Endometrium (tissue), 2 donors: Measurements from ENCODE around the gene DNAH3.
"Not testable (repeated sequence)": the region's sequence is repeated elsewhere in the genome, so short reads cannot be mapped to it uniquely, and the experiment has no call there.

Source experiments
- FAIRE-seq: peaks from 2 replicates; lab custom pipeline; 2012; peaks lifted over from hg19 to GRCh38; lab: Jason Lieb, UNC
- donor health status: control.
- donor health status: control.

Gene DNAH3, protein sequence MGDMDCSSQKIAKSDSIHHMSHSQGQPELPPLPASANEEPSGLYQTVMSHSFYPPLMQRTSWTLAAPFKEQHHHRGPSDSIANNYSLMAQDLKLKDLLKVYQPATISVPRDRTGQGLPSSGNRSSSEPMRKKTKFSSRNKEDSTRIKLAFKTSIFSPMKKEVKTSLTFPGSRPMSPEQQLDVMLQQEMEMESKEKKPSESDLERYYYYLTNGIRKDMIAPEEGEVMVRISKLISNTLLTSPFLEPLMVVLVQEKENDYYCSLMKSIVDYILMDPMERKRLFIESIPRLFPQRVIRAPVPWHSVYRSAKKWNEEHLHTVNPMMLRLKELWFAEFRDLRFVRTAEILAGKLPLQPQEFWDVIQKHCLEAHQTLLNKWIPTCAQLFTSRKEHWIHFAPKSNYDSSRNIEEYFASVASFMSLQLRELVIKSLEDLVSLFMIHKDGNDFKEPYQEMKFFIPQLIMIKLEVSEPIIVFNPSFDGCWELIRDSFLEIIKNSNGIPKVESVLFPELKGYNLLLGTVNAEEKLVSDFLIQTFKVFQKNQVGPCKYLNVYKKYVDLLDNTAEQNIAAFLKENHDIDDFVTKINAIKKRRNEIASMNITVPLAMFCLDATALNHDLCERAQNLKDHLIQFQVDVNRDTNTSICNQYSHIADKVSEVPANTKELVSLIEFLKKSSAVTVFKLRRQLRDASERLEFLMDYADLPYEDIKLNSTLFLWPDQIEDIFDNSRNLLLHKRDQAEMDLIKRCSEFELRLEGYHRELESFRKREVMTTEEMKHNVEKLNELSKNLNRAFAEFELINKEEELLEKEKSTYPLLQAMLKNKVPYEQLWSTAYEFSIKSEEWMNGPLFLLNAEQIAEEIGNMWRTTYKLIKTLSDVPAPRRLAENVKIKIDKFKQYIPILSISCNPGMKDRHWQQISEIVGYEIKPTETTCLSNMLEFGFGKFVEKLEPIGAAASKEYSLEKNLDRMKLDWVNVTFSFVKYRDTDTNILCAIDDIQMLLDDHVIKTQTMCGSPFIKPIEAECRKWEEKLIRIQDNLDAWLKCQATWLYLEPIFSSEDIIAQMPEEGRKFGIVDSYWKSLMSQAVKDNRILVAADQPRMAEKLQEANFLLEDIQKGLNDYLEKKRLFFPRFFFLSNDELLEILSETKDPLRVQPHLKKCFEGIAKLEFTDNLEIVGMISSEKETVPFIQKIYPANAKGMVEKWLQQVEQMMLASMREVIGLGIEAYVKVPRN (N-terminal part only)

DNA sequence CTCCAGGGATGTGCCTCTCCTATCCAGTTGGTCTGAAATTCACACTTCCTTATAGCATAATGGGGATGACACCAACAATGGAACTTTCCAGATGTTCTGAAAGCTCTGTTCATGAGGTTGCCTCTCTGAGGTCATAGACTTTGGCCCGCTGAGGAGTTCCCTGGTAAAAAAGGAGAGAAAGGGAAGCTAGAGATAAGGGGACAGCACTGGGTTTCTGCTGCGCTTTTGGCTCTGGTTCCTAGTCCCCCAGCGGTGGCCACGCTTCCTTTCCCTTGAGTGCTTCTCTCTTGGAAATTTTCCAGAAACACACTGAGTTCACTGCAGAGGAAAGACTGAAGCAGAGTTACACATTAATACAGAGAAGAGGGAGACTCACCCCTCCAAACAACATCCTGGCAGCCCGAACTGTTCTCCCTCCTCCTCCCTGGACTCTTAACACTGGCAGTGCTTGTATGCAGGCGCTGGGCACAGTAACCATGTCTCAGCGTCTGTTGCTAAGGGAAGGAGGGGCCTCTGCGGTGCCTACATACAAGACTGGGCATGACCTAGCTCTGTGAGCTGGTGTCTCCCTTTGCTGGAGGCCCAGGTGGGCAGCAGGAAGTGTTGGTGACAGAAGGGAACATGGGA, at the start of gene DNAH3:
TSS of gene DNAH3 (minus strand) at position 472 of the 627 bp plus-strand sequence. CDS start 527 bp downstream, outside the sequence.
- FAIRE-seq: no peak

DNA sequence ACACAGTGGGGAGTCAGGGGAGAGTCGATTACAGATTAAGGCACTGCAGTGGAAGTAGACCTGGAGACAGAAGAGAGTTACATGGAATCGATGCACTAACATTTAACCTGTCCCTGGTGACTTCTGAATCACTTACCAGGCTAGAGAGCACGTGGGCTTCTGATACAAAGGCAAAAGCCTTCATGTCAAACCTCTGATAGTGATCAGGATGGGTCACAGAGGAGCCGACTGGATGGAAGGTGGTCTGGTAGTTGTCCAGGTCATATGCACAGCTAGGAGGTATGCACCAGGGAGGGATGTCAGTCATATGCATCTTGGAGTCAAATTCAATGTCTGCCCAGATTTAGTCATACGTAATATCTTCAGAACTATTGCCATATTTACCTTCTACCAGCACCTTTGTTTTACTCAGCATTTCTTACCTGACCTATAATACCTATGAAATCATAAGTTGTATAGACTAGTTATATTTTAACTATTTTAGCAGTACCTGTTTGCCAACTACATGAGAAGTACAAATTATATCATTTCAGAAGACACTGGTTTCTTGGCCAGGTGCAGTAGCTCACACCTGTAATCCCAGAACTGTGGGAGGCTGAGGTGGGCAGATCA, 49.1 kb upstream of the DNAH3 start:
- no peak for FAIRE-seq

DNA sequence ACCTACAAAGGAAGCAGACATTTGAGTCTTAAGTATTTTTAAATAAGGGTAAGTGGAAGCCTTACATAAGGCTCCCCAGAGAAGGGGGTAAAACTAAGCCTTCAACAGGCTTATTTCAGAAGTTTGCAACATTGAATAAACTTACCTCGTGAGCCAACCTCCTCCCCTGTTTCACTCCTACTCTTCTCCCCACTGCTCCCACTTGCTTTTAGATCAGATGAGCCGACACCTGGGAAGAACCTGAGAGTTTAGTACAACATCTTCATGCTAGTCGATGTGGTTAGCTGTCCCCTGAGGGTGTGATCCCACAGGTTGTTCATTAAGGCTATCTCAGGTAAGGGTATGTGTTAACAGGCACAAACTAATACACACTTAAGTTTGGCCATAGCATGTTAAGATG, 47.0 kb upstream of the DNAH3 start:
- FAIRE-seq: no peak

DNA sequence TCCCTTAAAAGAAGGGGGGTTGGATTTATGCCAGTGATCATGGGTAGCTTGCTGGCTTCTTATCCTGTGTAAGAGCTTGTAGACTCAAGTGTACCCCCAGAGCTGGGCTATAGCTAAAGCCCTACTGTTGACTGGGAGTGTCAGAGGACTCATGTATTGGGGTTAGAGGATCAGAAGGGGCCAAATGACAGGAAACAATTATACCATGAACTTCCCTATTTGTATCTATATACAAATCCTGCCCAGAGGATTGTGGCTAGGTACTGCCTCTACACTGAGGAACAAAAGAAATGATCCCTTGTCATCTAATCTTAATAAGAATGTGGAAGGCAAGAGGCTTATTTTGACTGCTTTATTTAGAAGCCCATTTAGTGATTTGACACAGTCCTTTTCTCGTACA, 46.5 kb upstream of the DNAH3 start:
- FAIRE-seq: no peak

DNA sequence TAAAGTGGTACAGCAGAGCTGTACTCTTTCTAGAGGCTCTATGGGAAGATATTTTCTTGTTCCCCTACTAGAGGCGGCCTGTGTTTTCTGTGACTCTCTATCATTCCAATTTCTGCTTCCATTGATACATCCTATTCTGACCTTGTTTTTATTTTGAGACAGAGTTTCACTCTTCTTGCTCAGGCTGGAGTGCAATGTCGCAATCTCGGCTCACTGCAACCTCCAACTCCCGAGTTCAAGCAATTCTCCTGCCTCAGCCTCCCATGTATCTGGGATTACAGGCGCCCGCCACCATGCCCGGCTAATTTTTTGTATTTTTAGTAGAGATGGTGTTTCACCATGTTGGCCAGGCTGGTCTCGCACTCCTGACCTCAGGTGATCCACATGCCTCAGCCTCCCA, 44.7 kb upstream of the DNAH3 start:
- FAIRE-seq: not testable (repeated sequence)

DNA sequence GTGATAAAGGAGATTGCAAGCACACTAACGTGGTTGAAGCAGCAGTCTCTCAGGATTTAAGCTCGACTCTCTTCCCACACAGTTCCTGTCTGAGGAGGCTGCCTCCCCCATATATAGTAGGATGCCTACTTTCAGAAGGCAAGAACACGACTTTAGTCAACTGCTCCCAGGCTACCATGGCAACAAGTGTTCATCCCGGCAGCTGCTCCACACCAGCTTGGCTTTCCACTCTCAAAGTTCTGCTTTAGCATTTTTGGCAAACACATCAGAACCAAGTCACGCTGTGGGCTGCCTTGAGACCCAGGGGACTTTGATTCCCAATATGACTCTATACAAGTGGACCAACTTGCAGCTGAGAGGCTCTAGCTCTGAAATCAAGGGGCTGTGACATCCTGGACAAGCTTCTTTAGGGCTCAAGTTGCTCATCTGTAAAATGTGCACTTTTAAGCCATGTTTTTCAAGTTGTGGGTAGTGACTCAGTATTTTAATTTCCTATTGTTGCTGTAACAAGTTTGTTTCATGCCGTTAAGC, 44.2 kb upstream of the DNAH3 start:
- FAIRE-seq: no peak

DNA sequence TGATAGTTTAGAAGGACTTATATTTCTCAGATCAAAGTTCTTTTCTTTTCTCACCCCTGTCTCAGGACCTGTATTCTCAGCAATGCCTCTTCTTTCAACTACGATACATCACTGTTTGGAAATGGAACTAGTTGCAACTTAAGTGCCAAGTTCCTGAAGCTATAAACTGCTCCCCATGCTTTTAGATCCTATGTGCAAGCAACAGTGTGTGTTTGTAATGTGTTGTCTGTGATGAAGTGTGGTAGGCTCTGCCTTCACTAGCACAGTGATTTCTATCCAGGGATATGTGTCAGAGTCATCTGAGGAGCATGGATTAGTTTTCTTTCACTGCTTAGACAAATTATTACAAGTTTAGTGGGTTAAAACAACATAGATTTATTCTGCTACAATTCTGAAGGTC, 42.3 kb upstream of the DNAH3 start:
- FAIRE-seq: no peak

DNA sequence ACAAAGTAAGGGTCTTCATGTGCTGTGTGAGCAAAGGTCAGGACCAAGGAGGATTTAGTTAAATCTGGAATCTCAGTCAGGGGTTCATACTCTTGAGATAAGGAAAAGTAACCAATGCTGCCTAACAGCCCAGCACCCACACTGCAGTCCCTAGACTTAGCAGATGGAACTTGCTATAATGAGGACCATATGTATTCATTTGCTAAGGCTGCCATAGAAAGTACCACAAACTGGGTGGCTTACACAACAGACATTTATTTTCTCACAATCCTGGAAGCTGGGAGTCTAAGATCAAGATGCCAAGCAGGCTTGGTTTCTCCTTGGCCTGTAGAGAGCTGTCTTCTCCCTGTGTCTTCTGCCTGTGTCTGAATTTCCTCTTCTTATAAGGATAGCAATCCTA, 40.0 kb upstream of the DNAH3 start:
- no peak for FAIRE-seq

DNA sequence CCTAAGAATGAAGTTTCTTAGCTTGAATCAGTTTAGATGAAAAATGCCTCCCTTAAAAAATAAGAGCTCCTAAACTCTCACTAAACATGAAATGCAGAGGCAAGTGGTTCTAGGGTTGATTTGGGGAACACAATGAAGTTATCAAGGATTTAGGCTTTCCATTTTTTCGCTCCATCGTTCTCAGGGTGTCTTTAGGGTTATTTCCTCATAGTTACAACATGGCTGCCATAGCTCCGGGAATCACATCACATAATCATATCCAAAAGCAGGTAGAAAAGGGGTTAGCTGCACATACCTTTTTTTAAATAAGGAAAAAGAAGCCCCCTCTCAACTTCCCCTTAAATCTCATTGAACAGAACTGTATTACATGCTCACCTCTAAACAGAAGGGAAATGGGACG, 39.4 kb upstream of the DNAH3 start:
- FAIRE-seq: no peak

DNA sequence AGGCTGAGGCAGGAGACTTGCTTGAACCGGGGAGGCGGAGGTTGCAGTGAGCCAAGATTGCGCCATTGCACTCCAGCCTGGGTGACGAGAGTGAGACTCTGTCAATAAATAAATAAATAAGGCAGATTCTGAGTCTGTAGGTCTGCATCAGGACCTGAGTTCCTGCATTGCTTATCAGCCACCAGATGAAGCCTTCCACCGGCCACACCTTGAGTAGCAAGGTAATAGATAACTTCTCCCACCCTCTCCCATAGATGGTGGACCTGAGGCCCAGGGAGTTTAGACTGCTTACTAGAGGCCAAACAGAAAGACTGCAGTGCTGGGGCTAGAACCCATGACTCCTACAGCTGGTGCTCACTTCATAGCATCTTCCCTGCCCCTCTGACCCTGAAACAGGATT, 38.7 kb upstream of the DNAH3 start:
- FAIRE-seq: no peak

DNA sequence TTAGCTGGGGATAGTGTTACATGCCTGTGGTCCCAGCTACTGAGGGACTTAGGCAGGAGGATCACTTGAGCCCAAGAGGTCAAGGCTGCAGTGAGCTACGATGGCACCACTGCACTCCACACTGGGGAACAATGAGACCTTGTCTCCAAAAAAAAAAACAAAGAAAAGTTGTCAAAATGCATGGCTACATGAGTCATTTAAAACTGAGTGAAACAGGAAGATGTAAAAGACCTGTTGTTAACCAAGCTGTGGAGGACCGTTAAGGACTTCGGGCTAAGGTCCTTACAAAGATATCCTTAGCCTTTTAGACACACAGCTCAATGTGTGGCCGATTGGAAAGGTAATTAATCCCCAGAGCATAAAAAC, 35.7 kb upstream of the DNAH3 start:
- no peak for FAIRE-seq

DNA sequence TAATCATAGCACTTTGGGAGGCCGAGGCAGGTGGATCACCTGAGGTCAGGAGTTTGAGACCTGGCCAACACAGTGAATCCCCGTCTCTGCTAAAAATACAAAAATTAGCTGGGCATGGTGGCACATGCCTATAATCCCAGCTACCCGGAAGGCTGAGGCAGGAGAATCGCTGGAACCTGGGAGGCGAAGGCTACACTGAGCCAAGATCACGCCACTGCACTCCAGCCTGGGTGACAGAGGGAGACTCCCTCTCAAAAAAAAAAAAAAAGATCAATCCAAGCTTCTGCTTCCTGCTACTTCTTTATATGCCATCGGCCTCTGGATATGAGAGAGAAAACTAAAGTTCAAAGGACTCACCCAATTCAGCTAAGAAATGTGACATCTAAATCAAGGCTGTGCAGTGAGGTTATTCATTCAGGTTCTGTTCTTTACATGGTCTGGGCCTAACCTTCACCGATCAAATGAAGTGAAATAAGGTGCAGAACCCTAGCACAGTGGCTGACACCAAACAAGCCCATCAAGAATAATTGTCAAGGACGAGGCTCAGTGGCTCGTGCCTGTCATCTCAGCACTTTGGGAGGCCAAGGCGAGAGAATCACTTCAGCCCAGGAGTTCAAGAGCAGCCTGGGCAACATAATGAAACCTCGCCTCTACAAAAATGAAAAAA, 35.1 kb upstream of the DNAH3 start:
- FAIRE-seq: no peak

DNA sequence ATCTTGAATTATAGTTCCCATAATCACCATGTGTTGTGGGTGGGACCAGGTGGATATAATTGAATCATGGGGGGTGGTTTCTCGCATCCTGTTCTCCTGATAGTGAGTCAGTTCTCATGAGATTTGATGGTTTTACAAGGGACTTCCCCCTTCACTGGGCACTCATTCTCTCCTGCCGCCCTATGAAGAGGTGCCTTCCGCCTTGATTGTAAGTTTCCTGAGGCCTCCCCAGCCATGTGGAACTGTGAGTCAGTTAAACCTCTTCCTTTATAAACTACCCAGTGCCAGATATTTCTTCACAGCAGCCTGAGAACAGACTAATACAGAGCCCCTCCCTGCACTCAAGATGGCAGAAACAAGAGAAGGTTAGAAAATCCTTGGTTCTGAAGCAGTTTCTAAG, 34.2 kb upstream of the DNAH3 start:
- no peak for FAIRE-seq

DNA sequence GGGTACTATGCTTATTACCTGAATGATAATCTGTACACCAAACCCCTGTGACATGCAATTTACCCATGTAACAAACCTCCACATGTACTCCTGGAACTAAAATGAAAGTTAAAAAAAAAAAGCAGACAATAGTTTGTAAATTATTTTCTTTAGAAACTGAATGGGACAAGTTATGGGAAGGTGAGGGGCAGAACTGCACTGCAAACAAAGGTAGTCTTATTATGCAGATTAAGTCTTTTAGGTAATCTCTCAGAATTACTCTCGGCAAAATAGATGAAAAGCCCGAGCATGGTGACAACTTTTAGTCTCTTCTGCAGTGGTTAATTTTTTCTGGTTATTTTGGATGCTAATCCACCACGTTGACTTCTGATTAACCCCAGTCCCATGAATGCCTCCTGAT, 33.3 kb upstream of the DNAH3 start:
- FAIRE-seq: no peak

DNA sequence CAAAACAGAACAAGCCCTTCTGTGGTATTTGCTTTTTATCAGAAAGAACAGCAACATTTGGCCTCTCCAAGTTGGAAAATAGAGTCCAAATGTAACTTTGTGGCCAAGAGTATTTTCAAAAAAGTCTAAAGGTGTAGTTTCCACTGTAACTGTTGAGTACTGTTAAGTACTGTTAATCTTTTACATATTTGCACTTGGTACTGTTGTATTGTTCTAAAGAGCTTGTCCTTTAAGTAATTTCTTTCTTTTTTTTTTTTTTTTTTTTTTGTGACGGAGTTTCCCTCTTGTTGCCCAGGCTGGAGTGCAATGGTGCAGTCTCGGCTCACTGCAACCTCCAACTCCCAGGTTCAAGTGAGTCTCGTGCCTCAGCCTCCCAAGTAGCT, 29.3 kb upstream of the DNAH3 start:
- FAIRE-seq: peak; percentile 77

DNA sequence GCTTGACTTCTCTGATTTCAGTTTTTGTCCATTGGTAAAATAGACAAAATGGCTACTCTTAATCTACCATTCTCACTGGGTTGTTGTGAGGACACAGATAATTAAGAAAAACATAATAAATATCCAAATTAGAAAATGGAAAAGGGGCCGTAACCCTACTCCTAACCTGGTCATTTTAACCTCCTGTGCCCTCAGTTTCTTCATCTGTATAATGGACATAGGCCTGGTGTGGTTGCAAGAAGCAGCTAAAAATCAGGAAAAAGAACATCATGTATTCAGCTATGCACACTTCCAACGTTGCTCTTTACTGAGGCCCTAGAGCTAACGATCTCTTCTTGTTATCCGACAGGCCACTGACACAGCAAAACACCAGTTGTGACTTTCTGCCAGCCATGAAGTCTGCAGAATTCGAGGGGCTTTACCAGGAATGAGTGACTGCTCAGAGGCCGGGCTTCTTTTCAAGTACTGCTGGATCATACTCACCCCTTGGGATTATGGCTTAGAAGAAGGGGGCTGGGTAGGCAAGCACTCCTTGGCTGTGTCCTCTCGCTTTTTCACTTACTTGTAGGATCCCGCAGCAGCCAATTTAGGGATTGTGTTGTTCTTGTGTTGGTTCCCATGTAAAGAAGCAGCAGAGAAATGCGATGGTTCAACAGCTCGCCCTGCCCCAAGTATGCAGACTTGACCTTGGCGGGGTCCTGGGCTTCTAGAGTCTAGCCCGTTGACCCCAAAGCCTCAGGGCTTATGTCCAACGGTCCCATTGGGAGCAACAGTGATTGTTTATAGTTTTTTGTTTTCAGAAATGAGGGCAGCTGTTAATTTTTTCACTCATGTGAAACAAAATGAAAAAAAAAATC, 28.7 kb upstream of the DNAH3 start:
- FAIRE-seq: no peak

DNA sequence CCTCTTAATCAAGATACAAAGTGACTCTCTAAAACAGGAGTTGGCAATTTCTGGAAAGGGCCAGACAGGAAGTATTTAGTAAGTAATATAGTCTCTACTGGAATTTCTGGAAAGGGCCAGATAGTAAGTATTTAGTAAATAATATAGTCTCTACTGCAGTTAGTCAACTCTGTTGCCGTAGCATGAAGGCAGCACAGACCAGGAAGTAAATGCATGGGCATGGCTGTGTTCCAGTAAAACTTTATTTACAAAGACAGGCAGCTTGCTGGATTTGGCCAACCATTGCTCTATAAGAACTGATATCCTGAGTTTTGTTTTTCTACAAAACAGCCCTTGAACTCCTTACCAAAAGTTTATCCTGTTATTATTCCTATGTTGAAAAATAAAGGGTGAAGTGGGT, 24.8 kb upstream of the DNAH3 start:
- no peak for FAIRE-seq

DNA sequence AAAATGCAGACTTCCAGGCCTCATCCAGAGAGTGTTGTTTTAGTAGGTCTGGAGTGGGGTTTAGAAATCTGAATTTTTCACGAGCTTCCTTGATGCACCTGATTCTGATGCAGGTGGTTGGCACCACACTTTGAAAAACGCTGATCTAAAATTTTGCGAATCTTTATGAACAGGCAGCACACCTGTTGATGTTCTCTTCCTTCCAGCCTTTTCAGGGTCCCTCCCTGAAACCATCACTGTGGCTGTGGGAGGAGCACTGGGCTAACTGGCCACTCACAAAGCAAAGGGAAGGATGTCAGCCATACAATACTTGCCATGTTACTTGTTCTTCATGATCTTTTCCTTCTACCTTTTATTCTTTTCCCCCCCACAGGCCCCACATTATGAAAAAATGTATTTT, 22.0 kb upstream of the DNAH3 start:
- no peak for FAIRE-seq

DNA sequence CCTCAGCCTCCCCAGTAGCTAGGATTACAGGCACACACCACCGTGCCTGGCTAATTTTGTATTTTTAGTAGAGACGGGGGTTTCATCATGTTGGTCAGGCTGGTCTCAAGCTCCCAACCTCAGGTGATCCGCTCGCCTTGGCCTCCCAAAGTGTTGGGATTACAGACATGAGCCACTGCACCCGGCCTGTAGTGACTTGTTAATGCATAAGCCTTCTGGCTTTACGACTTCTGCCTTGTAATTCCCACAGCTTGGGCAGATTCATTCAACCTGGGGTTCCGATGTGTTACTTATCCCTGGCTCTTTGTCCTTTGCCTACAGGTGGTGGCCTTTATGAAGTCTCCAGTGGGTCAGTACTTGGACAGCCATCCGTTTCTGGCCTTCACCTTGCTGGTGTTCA, 19.5 kb upstream of the DNAH3 start:
- FAIRE-seq: not testable (repeated sequence)
